Stomach (tissue), 9 donors: ENCODE data around the gene MRPL58. TPM values are rescaled to one million over a fixed set of nuclear protein-coding genes. Genes with fewer than 3 reads are reported as not detected.
"Not testable (repeated sequence)": the region's sequence is repeated elsewhere in the genome, so short reads cannot be mapped to it uniquely, and the experiment has no call there.

Experiments used
- DNase-seq, 2 donors: peaks; one replicate each; pipeline versions ENCODE4 v3.0.0 to v3.0.0-alpha.2; 2013 to 2019
- H3K27ac ChIP-seq, 5 donors: fragments of 200-600 bp in 4 of 5; sonication (generic) in 4 of 5; one replicate each; pipeline ENCODE4 v1.5.1; 2013 to 2019; ENCODE audit warnings: mild to moderate bottlenecking in 1 of 5, moderate library complexity in 1 of 5
- H3K27me3 ChIP-seq, 3 donors: fragments of 200-600 bp; sonication (generic); one replicate each; pipeline ENCODE4 v1.5.1; 2017 to 2019; ENCODE audit warnings: mixed run types in 1 of 3
- H3K36me3 ChIP-seq, 4 donors: fragments of 200-600 bp; sonication (generic); 1 replicate in 3 of 4; 2 replicates in 1 of 4; pipeline ENCODE4 v1.5.1; 2016 to 2019
- H3K4me1 ChIP-seq, 4 donors: fragments of 200-600 bp; sonication (generic); one replicate each; pipeline ENCODE4 v1.5.1; 2016 to 2019
- H3K4me3 ChIP-seq, 4 donors: fragments of 200-600 bp; sonication (generic) in 3 of 4; one replicate each; pipeline ENCODE4 v1.5.1; 2016 to 2019; ENCODE audit warnings: mild to moderate bottlenecking in 1 of 4
- H3K9me3 ChIP-seq, 4 donors: fragments of 200-600 bp; sonication (generic); one replicate each; pipeline ENCODE4 v1.5.1; 2016 to 2019
- CTCF ChIP-seq, 7 experiments: fragments of 450-650 bp in 4 of 7; fragments of 200-600 bp in 3 of 7; sonication (generic) in 3 of 7; IDR thresholded peaks; one replicate each; pipeline ENCODE4 v1.5.1; 2016 to 2019; ENCODE audit warnings: antibody characterized with exemption in 7 of 7, control low read depth in 2 of 7, mild to moderate bottlenecking in 1 of 7
- EP300 ChIP-seq: sonication (generic); formaldehyde crosslinking; IDR thresholded peaks from one replicate; pipeline ENCODE4 v1.6.1; 2017; ENCODE audit warnings: antibody characterized with exemption
- POLR2A ChIP-seq, 4 donors: fragments of 450-650 bp; IDR thresholded peaks; one replicate each; pipeline ENCODE4 v1.6.1; 2016; ENCODE audit warnings: antibody characterized with exemption in 4 of 4, control low read depth in 2 of 4, mild to moderate bottlenecking in 1 of 4, moderate library complexity in 1 of 4
- POLR2AphosphoS5 ChIP-seq, 3 donors: sonication (generic); formaldehyde crosslinking; IDR thresholded peaks; one replicate each; pipeline ENCODE4 v1.6.1; 2016; ENCODE audit warnings: antibody characterized with exemption in 3 of 3
- WGBS, 5 donors: extraction: QIAGEN DNeasy Blood & Tissue Kit in 3 of 5; methylation state at CpG; one replicate each; pipeline versions ENCODE4 v1.1.5 to v1.1.7; 2013 to 2018; 5-methylcytosine and 5-hydroxymethylcytosine counted together
- intact Hi-C: fragments of 100-400 bp; cut with DNase I; formaldehyde crosslinking; loops from one replicate; pipeline ENCODE4 v1.15.1; 2023; ENCODE audit warnings: low total_unique reads
- polyA plus RNA-seq, 3 donors: library from polyadenylated mRNA; stranded (reverse); fragments of 200-250 nt; gene quantifications; one replicate each; pipeline ENCODE4 v1.2.3, GENCODE V29; 2013
- total RNA-seq, 5 donors: library from RNA; depleted of rRNA; stranded (reverse); fragments of >200 nt; gene quantifications; one replicate each; pipeline versions ENCODE4 v1.1.0 to v1.2.3, GENCODE V29; 2014 to 2016
- donor health status: healthy with polysubstance abuse.
- donor health status: Bipolar disorder and iron deficiency.
- donor health status: healthy.

The MRPL58 gene
- total and polyA plus RNA-seq, 8 donors = 6.7 to 69.0 (median 38.7) TPM

GRCh38 chr17:75005291-75005690 lies 7.2 kb upstream of the MRPL58 start:
- DNase-seq = no peak
- Histone ChIP-seq H3K4me3 (no peak overlapping the region), H3K36me3 (peaks cover 48 to 59% (median 54%) of the 10 kb centered on the region in 4 donors), H3K9me3 (no peaks in the 10 kb centered on the region), H3K27me3 (no peaks in the 10 kb centered on the region), H3K4me1 (no peaks in the 10 kb centered on the region), H3K27ac (no peak overlapping the region)
- intact Hi-C loops = no loop called here
- 85 to 89% (median 86%) methylated on average over 8 of the region's 8 CpGs for WGBS, 5 donors
- TF ChIP-seq POLR2AphosphoS5 (IDR thresholded peaks at IDR 0.05) = no peak
- TF ChIP-seq POLR2A (IDR thresholded peaks at IDR 0.05) = no peak
- no peak for TF ChIP-seq CTCF (IDR thresholded peaks at IDR 0.05)
- TF ChIP-seq EP300 = no peak

- H3K4me1 ChIP-seq, H3K27me3 ChIP-seq, H3K27ac ChIP-seq, H3K9me3 ChIP-seq, DNase-seq, H3K4me3 ChIP-seq, intact Hi-C loops: not testable (repeated sequence)
- H3K36me3 ChIP-seq = peaks cover 41 to 51% (median 46%) of the 10 kb centered on the region in 4 donors
- WGBS, 5 donors = 84 to 92% (median 89%) methylated on average over 6 of the region's 6 CpGs
Observed at GRCh38 chr17:75006084-75006483, 6.4 kb upstream of the MRPL58 start.

- no peak for TF ChIP-seq POLR2AphosphoS5 (IDR thresholded peaks at IDR 0.05)
- TF ChIP-seq EP300 = no peak
- TF ChIP-seq CTCF (IDR thresholded peaks at IDR 0.05) = no peak
- Histone ChIP-seq H3K27ac (no peak overlapping the region), H3K36me3 (peaks cover 35 to 46% (median 40%) of the 10 kb centered on the region in 4 donors), H3K9me3 (no peaks in the 10 kb centered on the region), H3K27me3 (no peaks in the 10 kb centered on the region), H3K4me1 (peaks cover 10 to 13% (median 11%) of the 10 kb centered on the region in 4 donors), H3K4me3 (no peak overlapping the region)
- DNase-seq = no peak
- WGBS, 5 donors = 76 to 94% (median 91%) methylated on average over 5 of the region's 5 CpGs
- intact Hi-C loops = no loop called here
Observed at GRCh38 chr17:75006653-75007052, 5.8 kb upstream of the MRPL58 start.

- no peaks in the 10 kb centered on the region for H3K27me3 ChIP-seq
- H3K36me3 ChIP-seq = peaks cover 18 to 28% (median 23%) of the 10 kb centered on the region in 4 donors
- H3K27ac ChIP-seq = no peak overlapping the region
- no peak overlapping the region for H3K4me3 ChIP-seq
- TF ChIP-seq EP300 = no peak
- TF ChIP-seq POLR2A (IDR thresholded peaks at IDR 0.05) = no peak
- TF ChIP-seq POLR2AphosphoS5 (IDR thresholded peaks at IDR 0.05) = no peak
- TF ChIP-seq CTCF (IDR thresholded peaks at IDR 0.05) = no peak
- 70 to 88% (median 77%) methylated on average over 6 of the region's 6 CpGs for WGBS, 5 donors
- no peaks in the 10 kb centered on the region for H3K9me3 ChIP-seq
- DNase-seq = no peak
- H3K4me1 ChIP-seq = peaks cover 17 to 25% (median 23%) of the 10 kb centered on the region in 4 donors
- intact Hi-C loops = no loop called here
Observed at GRCh38 chr17:75008373-75008772, 4.1 kb upstream of the MRPL58 start.

GRCh38 chr17:75009139-75009724 lies 3.2 kb upstream of the MRPL58 start:
- Histone ChIP-seq H3K27ac (peak overlapping the region in 1 of 5 donors; percentile 2), H3K36me3 (peaks cover 10 to 20% (median 15%) of the 10 kb centered on the region in 4 donors), H3K27me3 (no peaks in the 10 kb centered on the region), H3K9me3 (no peaks in the 10 kb centered on the region), H3K4me3 (no peak overlapping the region), H3K4me1 (peaks cover 22 to 32% (median 29%) of the 10 kb centered on the region in 4 donors)
- WGBS, 5 donors = 53 to 57% (median 55%) methylated on average over 2 of the region's 2 CpGs
- TF ChIP-seq CTCF (IDR thresholded peaks at IDR 0.05) (no peak), POLR2A (IDR thresholded peaks at IDR 0.05) (no peak), POLR2AphosphoS5 (IDR thresholded peaks at IDR 0.05) (no peak), EP300 (no peak)
- no peak for DNase-seq
- intact Hi-C loops = no loop called here
